ENCODE data around the gene HOXA6. TPM values are rescaled to one million over a fixed set of nuclear protein-coding genes. Genes with fewer than 3 reads are reported as not detected.

Gene HOXA6
- total RNA-seq, 1 experiment from 2014 or later: not detected

DNA sequence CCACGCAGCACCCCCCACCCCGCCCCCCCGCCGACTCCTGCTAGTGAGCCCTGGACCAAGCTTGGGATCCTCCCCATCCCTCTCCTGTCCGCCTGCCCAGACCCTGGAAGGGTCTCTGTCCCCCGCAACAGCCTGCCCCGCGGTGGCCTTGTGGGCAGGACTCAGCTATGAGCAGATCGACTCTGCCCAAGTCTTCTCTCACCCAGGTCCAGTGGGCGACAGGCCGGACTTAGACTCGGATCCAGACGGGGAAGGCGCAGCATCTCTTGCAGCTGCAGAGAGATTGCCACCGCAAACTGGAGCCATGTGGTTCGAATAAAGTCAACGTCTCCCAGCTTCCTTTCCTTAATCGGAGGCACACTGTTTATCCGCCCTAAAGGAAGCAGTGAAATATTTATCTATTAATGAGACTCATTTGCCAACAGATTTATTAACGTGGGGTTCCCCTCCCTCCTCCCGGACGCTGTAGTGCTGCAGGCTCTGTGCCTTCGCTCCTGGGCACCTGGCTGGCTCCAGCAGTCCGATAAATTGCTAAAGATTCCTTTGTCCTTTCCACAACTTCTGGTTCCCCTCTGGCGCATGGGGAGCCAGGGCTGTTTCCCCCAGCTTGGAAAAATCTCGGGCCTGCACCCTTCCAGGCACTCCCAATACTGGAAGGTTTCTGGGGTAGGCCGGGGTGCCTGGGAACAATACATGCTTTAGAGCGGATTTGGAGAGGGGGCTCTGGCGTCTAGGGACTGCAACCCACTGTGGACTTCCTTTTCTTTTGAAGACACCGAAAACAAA is 9.5 kb upstream of the HOXA6 start:
- Histone ChIP-seq H2BK5ac (ENCODE audit: insufficient read length, low read length) (no peak overlapping the region), H3K4ac (ENCODE audit: low read depth, low read length) (no peak overlapping the region), H2BK12ac (ENCODE audit: insufficient read length, low read depth, low read length) (no peak overlapping the region), H4K91ac (ENCODE audit: insufficient read length, low read depth, low read length) (no peak overlapping the region), H2BK120ac (ENCODE audit: low read depth, low read length, poor library complexity, severe bottlenecking) (no peak overlapping the region), H3K27ac (ENCODE audit: insufficient read length, low read depth, low read length) (no peak overlapping the region), H2AK5ac (ENCODE audit: insufficient read length, low read length) (no peak overlapping the region), H3K56ac (ENCODE audit: insufficient read length, low read depth, low read length) (no peak overlapping the region), H3K79me2 (ENCODE audit: insufficient read depth, low read length) (no peaks in the 10 kb centered on the region), H3K9ac (ENCODE audit: extremely low read depth, insufficient read length, low read length) (no peak overlapping the region), H3K4me1 (ENCODE audit: insufficient read depth, low read length) (no peaks in the 10 kb centered on the region), H3K79me1 (ENCODE audit: insufficient read depth, low read depth, low read length, poor library complexity, severe bottlenecking) (no peaks in the 10 kb centered on the region), H3K14ac (ENCODE audit: insufficient read depth, low read length) (no peak overlapping the region), H2BK15ac (ENCODE audit: low read depth, low read length) (no peak overlapping the region), H3K18ac (ENCODE audit: insufficient read length, low read depth, low read length) (no peak overlapping the region), H3T11ph (ENCODE audit: low read length) (no peak overlapping the region), H2BK20ac (ENCODE audit: low read depth, low read length, poor library complexity, severe bottlenecking) (no peak overlapping the region), H2AFZ (ENCODE audit: low read length) (no peak overlapping the region), H3K27me3 (ENCODE audit: insufficient read depth, low read length) (peaks cover 97% of the 10 kb centered on the region), H3K4me2 (ENCODE audit: insufficient read depth, insufficient read length, low read length) (no peak overlapping the region), H3K23me2 (ENCODE audit: insufficient read length, low read depth, low read length, poor library complexity, severe bottlenecking) (no peaks in the 10 kb centered on the region), H3K9me3 (ENCODE audit: control insufficient read depth, low read depth, low read length) (no peaks in the 10 kb centered on the region), H4K20me1 (ENCODE audit: control insufficient read depth, insufficient read depth, insufficient read length) (no peaks in the 10 kb centered on the region), H4K8ac (replicated peaks; ENCODE audit: insufficient read length, low read depth, low read length) (no peak overlapping the region), H3K23ac (ENCODE audit: insufficient read length, low read depth, low read length) (no peak overlapping the region), H4K5ac (ENCODE audit: insufficient read length, low read depth, low read length) (no peak overlapping the region)
- H3K4me3 Mint-ChIP-seq: peak overlapping the region in 1 of 2 experiments; percentile 17; a peak in 2 of 5 replicates
- no CpG with 5 or more reads among the region's 30 CpGs for WGBS (ENCODE audit: extremely low coverage, insufficient read length, low lambda C conversion rate)
- H3K4me1 Mint-ChIP-seq: peaks cover 3 to 11% of the 10 kb centered on the region in 2 experiments; a peak in 3 of 4 replicates
- H3K27me3 Mint-ChIP-seq (ENCODE audit: low read depth): peaks cover 98% of the 10 kb centered on the region
- peaks cover 0 to 6% (median 0%) of the 10 kb centered on the region in 3 experiments; a peak in 3 of 7 replicates for H3K36me3 Mint-ChIP-seq (ENCODE audit: insufficient read depth in 1 of 3, low read depth in 3 of 3)
- TF ChIP-seq, protein P1, sequence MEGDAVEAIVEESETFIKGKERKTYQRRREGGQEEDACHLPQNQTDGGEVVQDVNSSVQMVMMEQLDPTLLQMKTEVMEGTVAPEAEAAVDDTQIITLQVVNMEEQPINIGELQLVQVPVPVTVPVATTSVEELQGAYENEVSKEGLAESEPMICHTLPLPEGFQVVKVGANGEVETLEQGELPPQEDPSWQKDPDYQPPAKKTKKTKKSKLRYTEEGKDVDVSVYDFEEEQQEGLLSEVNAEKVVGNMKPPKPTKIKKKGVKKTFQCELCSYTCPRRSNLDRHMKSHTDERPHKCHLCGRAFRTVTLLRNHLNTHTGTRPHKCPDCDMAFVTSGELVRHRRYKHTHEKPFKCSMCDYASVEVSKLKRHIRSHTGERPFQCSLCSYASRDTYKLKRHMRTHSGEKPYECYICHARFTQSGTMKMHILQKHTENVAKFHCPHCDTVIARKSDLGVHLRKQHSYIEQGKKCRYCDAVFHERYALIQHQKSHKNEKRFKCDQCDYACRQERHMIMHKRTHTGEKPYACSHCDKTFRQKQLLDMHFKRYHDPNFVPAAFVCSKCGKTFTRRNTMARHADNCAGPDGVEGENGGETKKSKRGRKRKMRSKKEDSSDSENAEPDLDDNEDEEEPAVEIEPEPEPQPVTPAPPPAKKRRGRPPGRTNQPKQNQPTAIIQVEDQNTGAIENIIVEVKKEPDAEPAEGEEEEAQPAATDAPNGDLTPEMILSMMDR (conservative IDR thresholded peaks at IDR 0.05): no peak
- DNase-seq: peak; percentile 14
- H3K27ac Mint-ChIP-seq: no peak overlapping the region
- H3K9me3 Mint-ChIP-seq: peaks cover 13 to 24% of the 10 kb centered on the region in 2 experiments

Measured in H9 (cell line).